Measurements from ENCODE around the gene RMI1.
"Not testable (repeated sequence)": the region's sequence is repeated elsewhere in the genome, so short reads cannot be mapped to it uniquely, and the experiment has no call there.

Gene RMI1

DNA sequence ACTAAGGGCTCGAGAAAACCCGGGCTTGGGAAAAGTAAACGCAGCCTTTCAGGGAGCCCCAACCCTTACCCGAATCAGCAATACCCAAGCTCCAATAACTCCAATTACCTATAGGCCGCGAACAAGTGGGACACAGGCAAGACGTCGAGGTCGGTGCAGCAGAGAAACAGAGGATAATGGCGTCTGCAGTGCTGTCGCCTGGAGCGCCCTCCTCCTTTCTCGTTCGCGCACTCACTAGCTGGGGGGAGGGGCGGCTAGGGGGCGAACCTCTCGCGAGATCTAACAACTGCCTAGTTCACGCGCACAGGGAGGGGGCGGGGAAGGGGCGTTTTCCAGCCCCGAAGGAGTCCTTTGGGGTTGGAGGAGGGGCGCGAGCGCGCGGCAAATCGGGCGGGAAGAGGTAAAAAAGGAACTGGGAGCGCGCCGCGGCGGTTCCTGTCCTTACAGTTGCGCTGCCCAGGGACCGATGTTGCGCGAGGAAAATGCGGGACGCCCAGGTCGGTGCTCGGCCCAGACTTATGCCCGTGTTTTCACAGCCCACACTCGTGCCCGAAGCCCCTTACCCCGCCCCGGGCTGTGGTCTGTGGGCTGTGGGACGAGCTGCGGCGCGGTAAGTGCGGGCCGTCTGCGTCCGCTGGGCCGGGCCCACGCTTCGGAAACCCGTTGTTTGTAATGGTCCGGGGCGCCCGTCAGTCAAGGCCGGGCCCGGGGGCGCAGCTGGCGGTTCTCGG lies at the start of gene RMI1:
TSS of gene RMI1 (plus strand) at position 411 of the 731 bp plus-strand sequence. CDS start 20,182 bp downstream, outside the sequence.
- DNase-seq (ENCODE audit: low read depth in 1 of 2, low spot score in 1 of 2), result peak; percentile 99

GRCh38 chr9:83930881-83931280 lies 49.7 kb upstream of the RMI1 start:
- no peak for DNase-seq (ENCODE audit: low read depth in 1 of 2, low spot score in 1 of 2)

DNA sequence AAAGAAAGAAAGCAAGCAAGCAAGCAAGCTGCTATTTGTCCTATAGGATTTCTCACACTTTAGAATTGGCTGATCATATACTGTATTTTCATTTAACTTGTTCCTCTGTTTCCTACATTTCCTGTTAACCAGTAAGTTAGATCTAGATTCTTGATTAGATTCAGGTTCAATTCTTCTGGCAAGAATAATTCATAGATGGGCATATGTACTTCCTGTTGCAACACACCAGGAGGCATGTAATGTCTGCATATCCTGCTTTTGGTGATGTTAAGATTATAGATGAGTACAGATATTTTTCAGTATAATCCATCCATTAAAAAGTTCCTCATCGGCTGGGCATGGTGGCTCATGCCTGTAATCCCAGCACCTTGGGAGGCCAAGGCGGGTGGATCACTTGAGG lies 48.6 kb upstream of the RMI1 start:
- DNase-seq (ENCODE audit: low read depth in 1 of 2, low spot score in 1 of 2), result no peak

- DNase-seq (ENCODE audit: low read depth in 1 of 2, low spot score in 1 of 2), result no peak
Observed at GRCh38 chr9:83932851-83933250, 47.8 kb upstream of the RMI1 start.

- no peak for DNase-seq (ENCODE audit: low read depth in 1 of 2, low spot score in 1 of 2)
Observed at GRCh38 chr9:83933790-83934189, 46.8 kb upstream of the RMI1 start.

DNA sequence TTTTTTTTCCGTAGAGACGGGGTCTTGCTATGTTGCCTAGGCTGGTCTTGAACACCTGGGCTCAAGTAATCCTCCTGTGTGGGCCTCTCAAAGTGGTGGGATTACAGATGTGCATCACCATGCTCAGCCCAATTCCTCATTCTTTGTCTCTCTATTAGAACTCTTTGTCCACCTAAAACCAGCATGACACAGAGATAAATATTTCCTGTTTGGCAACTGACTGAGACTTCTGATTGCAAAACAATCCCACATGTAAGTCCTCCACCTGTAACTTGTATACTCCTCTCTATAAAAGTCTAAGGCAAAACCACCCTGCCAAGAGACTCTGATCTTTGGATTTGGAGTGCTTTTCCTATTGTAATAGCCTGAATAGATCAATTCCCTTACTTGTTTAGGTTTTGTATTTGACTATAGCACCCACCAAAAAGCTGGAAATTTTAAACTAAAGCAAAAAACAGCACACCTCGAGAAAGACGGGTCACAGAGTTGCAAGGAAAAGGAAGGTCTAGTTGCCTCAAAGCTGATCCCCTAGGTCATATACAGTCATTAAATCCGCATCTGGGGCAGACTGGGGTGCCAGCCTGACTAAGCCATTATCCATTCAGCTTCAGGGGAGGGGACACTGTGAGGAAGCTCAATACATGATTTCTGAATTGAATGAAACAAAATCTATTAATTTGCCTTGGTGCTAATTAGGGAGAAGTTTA lies 45.9 kb upstream of the RMI1 start:
- DNase-seq (ENCODE audit: low read depth in 1 of 2, low spot score in 1 of 2), result no peak

DNA sequence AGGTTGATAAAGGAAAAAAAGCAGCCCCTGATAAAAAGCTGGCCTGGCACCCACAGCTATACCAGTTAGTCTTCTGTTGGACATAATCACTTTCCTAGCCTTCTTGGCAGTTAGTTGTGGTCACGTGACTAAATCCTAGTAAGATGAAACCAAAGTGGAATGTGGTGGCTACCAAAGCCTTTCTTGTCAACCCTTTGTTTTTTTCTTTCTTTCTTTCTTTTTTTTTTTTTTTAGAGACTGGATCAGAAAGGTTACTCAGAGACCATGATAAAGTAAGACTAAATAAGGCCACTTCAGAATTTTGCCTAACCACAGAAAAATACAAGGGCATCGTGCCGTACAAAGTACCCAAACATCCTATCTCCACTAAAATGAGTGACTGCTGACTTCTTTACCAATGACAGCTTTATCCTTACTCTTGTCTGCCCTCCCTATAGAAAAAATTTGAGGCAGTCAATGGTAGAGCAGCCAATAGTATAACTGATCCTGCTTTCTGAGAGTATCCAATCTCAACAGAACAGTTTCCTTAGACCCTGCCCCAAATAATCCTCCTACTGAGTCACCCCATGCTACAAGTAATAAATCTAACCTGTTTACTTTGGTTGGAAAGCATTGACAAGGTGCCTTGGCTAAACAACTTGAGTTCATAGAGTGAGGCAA lies 45.2 kb upstream of the RMI1 start:
- DNase-seq (ENCODE audit: low read depth in 1 of 2, low spot score in 1 of 2), result no peak

GRCh38 chr9:83936523-83936922 lies 44.1 kb upstream of the RMI1 start:
- DNase-seq (ENCODE audit: low read depth in 1 of 2, low spot score in 1 of 2), result no peak

GRCh38 chr9:83937861-83938455 lies 42.6 kb upstream of the RMI1 start:
- no peak for DNase-seq (ENCODE audit: low read depth in 1 of 2, low spot score in 1 of 2)

DNA sequence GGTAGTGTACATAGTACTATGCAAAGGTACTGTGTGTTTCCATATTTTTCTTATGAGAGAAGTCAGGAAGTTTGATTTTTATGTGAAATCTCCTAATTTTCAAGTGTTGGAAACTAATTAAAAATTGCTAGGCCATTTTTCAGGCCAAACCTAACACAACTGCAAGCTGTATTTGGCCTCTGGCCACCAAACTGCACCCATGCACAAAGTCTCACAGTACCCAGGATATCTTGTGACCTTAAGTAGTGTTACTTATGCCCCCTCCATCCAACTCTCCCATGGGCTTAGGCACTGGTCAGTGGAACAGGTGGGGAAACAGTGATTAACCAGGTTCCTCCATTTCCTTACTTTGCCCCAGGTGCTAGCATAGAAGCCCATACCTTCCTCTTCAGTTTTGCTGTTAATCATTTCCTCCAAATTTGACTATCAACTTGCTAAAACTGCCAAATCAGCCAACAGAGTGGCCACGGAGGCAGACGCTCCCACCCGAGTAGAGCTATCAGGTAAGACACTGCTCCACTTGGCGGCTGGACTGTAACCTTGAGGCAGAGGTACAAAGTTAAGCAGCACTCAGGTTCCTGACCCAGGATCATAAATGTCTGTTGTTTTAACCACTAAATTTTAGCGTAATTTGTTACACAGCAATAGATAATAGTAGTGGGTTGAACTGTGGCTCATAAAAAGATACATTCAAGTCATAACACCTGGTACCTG lies 39.9 kb upstream of the RMI1 start:
- no peak for DNase-seq (ENCODE audit: low read depth in 1 of 2, low spot score in 1 of 2)

- DNase-seq (ENCODE audit: low read depth in 1 of 2, low spot score in 1 of 2), result not testable (repeated sequence)
Observed at GRCh38 chr9:83948096-83948495, 32.5 kb upstream of the RMI1 start.

DNA sequence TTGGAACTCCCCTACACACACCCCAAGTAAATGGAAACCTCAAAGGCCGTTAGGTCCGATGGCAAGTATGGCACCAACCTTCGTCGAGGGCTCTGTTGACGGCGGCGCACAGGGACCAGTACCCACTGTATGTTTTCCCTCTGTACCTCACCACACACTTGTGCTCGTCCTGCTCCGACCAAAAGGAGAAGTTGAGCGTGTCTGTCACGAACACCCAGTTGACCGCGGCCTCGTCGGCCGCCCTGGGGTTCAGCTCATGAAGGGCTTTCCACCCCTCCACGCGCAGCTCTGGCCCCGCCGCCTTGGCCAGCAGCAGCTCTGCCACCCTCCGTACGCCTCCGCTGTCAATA lies 24.5 kb upstream of the RMI1 start:
- peak; percentile 4 to 9 for DNase-seq (ENCODE audit: low read depth in 1 of 2, low spot score in 1 of 2)

GRCh38 chr9:83956436-83957247 lies 24.0 kb upstream of the RMI1 start:
- DNase-seq (ENCODE audit: low read depth in 1 of 2, low spot score in 1 of 2), result peak; percentile 17 to 38

DNA sequence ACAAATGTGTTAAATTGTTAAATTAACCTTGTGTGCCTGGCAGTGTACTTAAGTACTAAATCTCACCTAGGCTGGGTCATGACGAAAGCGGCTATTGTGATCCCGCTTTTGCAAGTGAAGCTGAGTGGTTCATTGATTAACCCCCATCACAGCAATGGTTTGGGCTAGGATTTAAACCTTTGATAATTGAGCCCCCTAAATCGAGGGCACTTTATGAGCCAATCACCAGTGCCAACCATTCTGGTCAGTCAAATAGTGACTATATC lies 23.4 kb upstream of the RMI1 start:
- no peak for DNase-seq (ENCODE audit: low read depth in 1 of 2, low spot score in 1 of 2)

DNA sequence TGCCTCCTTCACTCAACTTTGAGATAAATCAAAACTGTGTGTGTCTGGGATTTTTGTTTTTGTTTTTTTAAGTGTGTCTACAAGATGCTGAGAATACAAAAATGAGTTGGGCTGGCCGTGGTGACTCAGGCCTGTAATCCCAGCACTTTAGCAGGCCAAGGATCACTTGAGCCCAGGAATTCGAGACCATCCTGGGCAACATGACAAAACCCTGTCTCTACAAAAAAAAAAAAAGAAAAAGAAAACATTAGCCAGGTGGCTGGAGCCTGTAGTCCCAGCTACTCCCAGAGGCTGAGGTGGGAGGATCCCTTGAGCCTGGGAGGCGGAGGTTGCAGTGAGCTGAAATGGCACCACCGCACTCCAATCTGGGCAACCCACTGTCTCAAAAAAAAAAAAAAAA lies 21.5 kb upstream of the RMI1 start:
- no peak for DNase-seq (ENCODE audit: low read depth in 1 of 2, low spot score in 1 of 2)

- DNase-seq (ENCODE audit: low read depth in 1 of 2, low spot score in 1 of 2), result no peak
Observed at GRCh38 chr9:83960991-83961390, 19.6 kb upstream of the RMI1 start.

GRCh38 chr9:83962165-83962564 lies 18.4 kb upstream of the RMI1 start:
- no peak for DNase-seq (ENCODE audit: low read depth in 1 of 2, low spot score in 1 of 2)

GRCh38 chr9:83964973-83965349 lies 15.6 kb upstream of the RMI1 start:
- no peak for DNase-seq (ENCODE audit: low read depth in 1 of 2, low spot score in 1 of 2)

DNA sequence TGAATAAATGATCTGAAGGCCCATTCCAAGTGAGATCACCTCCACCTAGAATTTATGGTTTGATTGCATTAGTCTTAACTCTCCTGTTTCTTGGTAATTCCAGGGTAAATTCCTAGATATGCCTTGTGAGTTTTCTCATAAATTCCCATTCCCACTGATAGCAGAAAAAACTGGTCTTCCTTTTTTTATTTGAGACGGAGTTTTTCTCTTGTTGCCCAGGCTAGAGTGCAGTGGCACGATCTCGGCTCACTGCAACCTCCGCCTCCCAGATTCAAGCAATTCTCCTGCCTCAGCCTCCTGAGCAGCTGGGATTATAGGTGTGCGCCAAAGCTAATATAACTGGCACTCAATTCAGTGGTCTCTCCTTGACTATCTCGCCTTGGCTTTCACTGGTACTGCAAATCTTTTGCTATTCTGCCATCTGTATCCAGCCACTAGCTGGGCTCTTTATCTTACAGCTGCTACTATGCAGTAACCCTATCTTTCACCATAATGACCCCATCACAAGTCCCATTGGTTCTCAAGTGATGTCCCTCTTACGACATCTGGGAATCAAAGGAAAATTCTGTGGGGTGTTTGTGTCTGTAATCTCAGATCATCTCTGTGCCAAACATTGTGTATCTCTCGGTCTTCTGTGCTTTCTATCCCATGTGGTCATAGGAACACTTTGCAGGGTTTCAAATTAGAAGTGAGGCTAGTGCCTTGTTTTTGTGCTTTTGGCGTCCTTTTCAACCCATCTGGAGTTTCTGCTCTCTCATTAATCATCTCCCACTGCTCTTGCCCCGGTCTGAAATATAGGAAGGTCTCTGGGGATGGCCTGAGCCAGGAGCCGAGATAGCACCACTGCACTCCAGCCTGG lies 15.0 kb upstream of the RMI1 start:
- DNase-seq (ENCODE audit: low read depth in 1 of 2, low spot score in 1 of 2), result no peak

GRCh38 chr9:83966209-83966582 lies 14.4 kb upstream of the RMI1 start:
- no peak for DNase-seq (ENCODE audit: low read depth in 1 of 2, low spot score in 1 of 2)
